HCT116 (cell line): Measurements from ENCODE around the gene PIK3C2A.

Experiments
- CBX3 ChIP-seq: IDR thresholded peaks from 2 replicates; pipeline ENCODE4 v1.6.1; 2012; ENCODE audit warnings: low read depth
- CEBPB ChIP-seq: IDR thresholded peaks from 2 replicates; pipeline ENCODE4 v1.6.1; 2012; ENCODE audit warnings: low read depth
- CTCF ChIP-seq, 3 experiments: fragments of 200-600 bp in 1 of 3; sonication (generic) in 1 of 3; IDR thresholded peaks in 2 of 3; conservative IDR thresholded peaks in 1 of 3; 2 replicates each; pipeline ENCODE4 v1.5.1; 2012 to 2017; ENCODE audit warnings: low read depth in 2 of 3, low read length in 2 of 3, antibody characterized with exemption in 1 of 3, borderline replicate concordance in 1 of 3, control low read depth in 1 of 3, mild to moderate bottlenecking in 1 of 3, mixed read lengths in 1 of 3, mixed run types in 1 of 3, moderate library complexity in 1 of 3; ENCODE audit not compliant: insufficient read depth in 1 of 3
- ELF1 ChIP-seq: IDR thresholded peaks from 2 replicates; pipeline ENCODE4 v1.6.1; 2012; ENCODE audit warnings: low read depth, borderline replicate concordance
- EZH2 ChIP-seq: fragments of 200-600 bp; sonication (generic); IDR thresholded peaks from 2 replicates; pipeline ENCODE4 v1.6.1; 2017; ENCODE audit warnings: antibody characterized with exemption, mixed run types
- EZH2phosphoT487 ChIP-seq: fragments of 200-600 bp; IDR thresholded peaks from 2 replicates; pipeline ENCODE4 v1.6.1; 2018; ENCODE audit warnings: antibody characterized with exemption, borderline replicate concordance
- POLR2A ChIP-seq: IDR thresholded peaks from 2 replicates; pipeline ENCODE4 v1.7.0; 2011; ENCODE audit warnings: borderline replicate concordance; ENCODE audit not compliant: insufficient read depth, insufficient read length; ENCODE audit errors: extremely low read depth
- POLR2AphosphoS5 ChIP-seq: IDR thresholded peaks from 2 replicates; pipeline ENCODE4 v1.6.1; 2011; ENCODE audit warnings: mild to moderate bottlenecking, low read depth, low read length, moderate library complexity
- RAD21 ChIP-seq: IDR thresholded peaks from 2 replicates; pipeline ENCODE4 v1.6.1; 2012; ENCODE audit warnings: low read depth, mild to moderate bottlenecking

- TF ChIP-seq POLR2A = no peak
- TF ChIP-seq CTCF (IDR thresholded peaks at IDR 0.05 in 2 of 3, conservative IDR thresholded peaks at IDR 0.05 in 1 of 3; ENCODE audit: borderline replicate concordance in 1 of 3, insufficient read depth in 1 of 3, low read depth in 2 of 3, low read length in 2 of 3) = no peak
- TF ChIP-seq CBX3 = no peak
- no peak for TF ChIP-seq EZH2
- TF ChIP-seq CEBPB = no peak
- TF ChIP-seq EZH2phosphoT487 = no peak
- TF ChIP-seq RAD21 = no peak
- TF ChIP-seq ELF1 = no peak
- no peak for TF ChIP-seq POLR2AphosphoS5
These were observed 42.4 kb downstream of the PIK3C2A start for GRCh38 chr11:17165247-17165890.
